RPMI8226 (cell line): ENCODE measurements around the gene ACER2.

Experiments
- DNase-seq: peaks from one replicate; pipeline ENCODE4 v3.0.0-alpha.2; 2015

Gene ACER2

GRCh38 chr9:19490269-19490668 is 81.5 kb downstream of the ACER2 start:
- no peak for DNase-seq

- no peak for DNase-seq
Measured at GRCh38 chr9:19490828-19491227, 82.0 kb downstream of the ACER2 start.

GRCh38 chr9:19492775-19493173 is 84.0 kb downstream of the ACER2 start:
- no peak for DNase-seq

GRCh38 chr9:19493174-19493811 is 84.5 kb downstream of the ACER2 start:
- peak; percentile 52 for DNase-seq

- no peak for DNase-seq
Measured at GRCh38 chr9:19493876-19494275, 85.1 kb downstream of the ACER2 start.

GRCh38 chr9:19495186-19496028 is 86.6 kb downstream of the ACER2 start:
- no peak for DNase-seq

GRCh38 chr9:19496321-19497050 is 87.7 kb downstream of the ACER2 start:
- DNase-seq = no peak

- DNase-seq = no peak
Measured at GRCh38 chr9:19497276-19497675, 88.5 kb downstream of the ACER2 start.

GRCh38 chr9:19498015-19498414 is 89.2 kb downstream of the ACER2 start:
- DNase-seq = no peak
